Stomach smooth muscle (tissue), 2 donors: Measurements from ENCODE around the gene TRIM50.
"Not testable (repeated sequence)": the region's sequence is repeated elsewhere in the genome, so short reads cannot be mapped to it uniquely, and the experiment has no call there.

ENCODE experiments used
- H3K27ac ChIP-seq: one replicate; pipeline ENCODE4 v1.7.0; 2013; ENCODE audit warnings: mild to moderate bottlenecking, low read length, inconsistent platforms
- H3K27me3 ChIP-seq, 2 donors: one replicate each; pipeline ENCODE4 v1.7.0; 2013; ENCODE audit warnings: low read length in 2 of 2; ENCODE audit not compliant: insufficient read depth in 2 of 2, control insufficient read depth in 1 of 2
- H3K36me3 ChIP-seq, 2 donors: one replicate each; pipeline ENCODE4 v1.7.0; 2013; ENCODE audit warnings: low read length in 2 of 2; ENCODE audit not compliant: control insufficient read depth in 2 of 2, insufficient read depth in 2 of 2
- H3K4me1 ChIP-seq: one replicate; pipeline ENCODE4 v1.7.0; 2013; ENCODE audit warnings: low read length; ENCODE audit not compliant: control insufficient read depth, insufficient read depth
- H3K4me3 ChIP-seq, 2 donors: one replicate each; pipeline ENCODE4 v1.7.0; 2013; ENCODE audit warnings: low read length in 2 of 2
- H3K9ac ChIP-seq, 2 donors: one replicate each; pipeline ENCODE4 v1.7.0; 2013; ENCODE audit warnings: low read length in 2 of 2, mild to moderate bottlenecking in 1 of 2
- H3K9me3 ChIP-seq, 2 donors: one replicate each; pipeline ENCODE4 v1.7.0; 2013; ENCODE audit warnings: low read length in 2 of 2; ENCODE audit not compliant: control insufficient read depth in 2 of 2
- donor health status: healthy.
- donor health status: Pancreatic carcinoma.

TRIM50 gene

DNA sequence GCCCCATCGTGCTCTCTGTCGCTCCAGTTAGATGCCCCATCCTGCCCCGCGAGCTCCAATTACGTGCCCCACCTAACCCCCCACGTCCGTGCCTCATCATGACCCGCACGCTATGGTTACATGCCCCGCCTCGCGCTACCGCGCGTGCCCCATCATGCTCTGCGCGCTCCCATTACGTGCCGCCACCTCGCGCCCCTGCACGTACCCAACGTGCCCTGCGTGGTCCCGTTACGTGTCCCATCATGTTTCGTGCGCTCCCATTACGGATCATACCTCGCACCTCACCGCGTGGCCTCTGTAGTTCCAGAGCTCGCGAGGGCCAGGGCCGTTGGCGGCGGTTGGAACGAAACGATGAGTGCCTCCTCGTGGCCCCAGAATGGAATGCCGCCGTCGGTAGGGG, at the start of gene TRIM50, which contains the start of gene FKBP6:
Gene TRIM50, minus strand, starts transcription at position 161 of the 400 bp plus-strand sequence. CDS start 3,295 bp downstream, outside the sequence.
Gene FKBP6, plus strand, starts transcription at position 240 of the 400 bp plus-strand sequence. CDS start 268 bp downstream, outside the sequence.
- H3K4me3 ChIP-seq, H3K9me3 ChIP-seq, H3K9ac ChIP-seq, H3K36me3 ChIP-seq, H3K27ac ChIP-seq, H3K27me3 ChIP-seq, H3K4me1 ChIP-seq: not testable (repeated sequence)

GRCh38 chr7:73376671-73377412, 49.0 kb upstream of the TRIM50 start:
- no peak overlapping the region for H3K9ac ChIP-seq
- peaks cover 10 to 11% of the 10 kb centered on the region in 2 donors for H3K27me3 ChIP-seq
- H3K4me3 ChIP-seq: no peak overlapping the region
- H3K9me3 ChIP-seq: no peaks in the 10 kb centered on the region
- no peaks in the 10 kb centered on the region for H3K4me1 ChIP-seq
- no peak overlapping the region for H3K27ac ChIP-seq
- H3K36me3 ChIP-seq: no peaks in the 10 kb centered on the region

GRCh38 chr7:73376262-73376661, 48.4 kb upstream of the TRIM50 start:
- H3K27me3 ChIP-seq: peaks cover 10 to 11% of the 10 kb centered on the region in 2 donors
- H3K27ac ChIP-seq, H3K4me1 ChIP-seq, H3K4me3 ChIP-seq, H3K36me3 ChIP-seq, H3K9me3 ChIP-seq, H3K9ac ChIP-seq: not testable (repeated sequence)

DNA sequence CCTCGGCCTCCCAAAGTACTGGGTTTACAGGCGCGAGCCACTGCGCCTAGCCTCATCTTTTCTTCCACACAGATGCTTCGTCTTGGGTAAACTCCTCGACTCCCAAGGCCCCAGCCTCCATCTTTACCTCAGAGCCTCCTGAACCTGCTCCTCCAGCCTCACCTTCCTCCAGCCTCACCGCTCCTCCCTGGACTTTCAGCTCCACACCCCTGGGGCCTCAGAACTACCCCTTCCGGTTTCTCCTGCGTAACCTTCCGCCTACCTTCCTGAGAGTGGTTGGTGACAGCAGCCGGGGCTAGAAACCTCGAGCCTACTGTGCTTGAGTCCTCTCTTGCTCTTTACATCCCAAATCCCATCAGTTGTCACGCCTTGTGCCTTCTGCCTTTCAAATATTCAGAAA, 45.9 kb upstream of the TRIM50 start:
- no peaks in the 10 kb centered on the region for H3K9me3 ChIP-seq
- no peak overlapping the region for H3K4me3 ChIP-seq
- no peak overlapping the region for H3K27ac ChIP-seq
- H3K4me1 ChIP-seq: no peaks in the 10 kb centered on the region
- H3K36me3 ChIP-seq: no peaks in the 10 kb centered on the region
- peaks cover 10 to 11% of the 10 kb centered on the region in 2 donors for H3K27me3 ChIP-seq
- H3K9ac ChIP-seq: no peak overlapping the region

DNA sequence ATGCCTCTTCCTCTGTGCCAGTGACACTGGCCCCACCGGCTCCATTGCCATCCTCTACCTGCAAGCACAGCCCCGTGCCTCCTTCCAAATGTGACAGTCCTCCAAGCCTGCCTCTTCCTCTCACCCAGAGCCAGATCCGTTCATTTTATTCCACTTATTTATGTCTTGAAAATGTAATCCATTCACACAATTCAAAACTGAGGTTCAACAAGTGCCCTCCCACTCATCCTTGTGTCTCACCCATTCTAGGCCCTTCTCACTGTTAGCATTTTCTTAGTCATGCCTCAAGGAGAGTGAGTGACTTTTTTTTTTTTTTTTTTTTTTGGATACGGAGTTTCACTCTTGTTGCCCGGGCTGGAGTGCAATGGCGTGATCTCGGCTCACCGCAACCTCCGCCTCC, 41.7 kb upstream of the TRIM50 start:
- Histone ChIP-seq H3K4me3 (no peak overlapping the region), H3K9ac (no peak overlapping the region), H3K27ac (no peak overlapping the region), H3K36me3 (no peaks in the 10 kb centered on the region), H3K27me3 (no peaks in the 10 kb centered on the region), H3K9me3 (no peaks in the 10 kb centered on the region), H3K4me1 (no peaks in the 10 kb centered on the region)

DNA sequence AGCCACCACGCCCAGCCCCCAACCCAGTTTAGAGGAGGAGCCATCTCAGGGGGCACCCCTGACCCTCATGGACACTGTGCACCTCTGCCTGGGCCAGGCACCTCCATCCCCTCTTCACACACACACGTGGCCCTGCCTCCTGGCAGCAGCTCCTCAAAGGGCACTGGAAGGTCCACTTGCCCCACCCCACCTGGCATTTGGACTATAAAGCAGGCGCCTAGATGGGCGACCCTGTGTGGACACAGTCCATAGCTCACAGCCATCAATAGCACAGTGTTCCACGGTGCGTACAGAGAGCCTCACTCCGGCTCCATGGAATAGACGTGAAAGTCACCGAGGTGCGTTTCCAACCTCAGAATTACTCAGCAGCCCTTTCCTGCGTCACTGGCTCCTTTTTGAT, 41.1 kb upstream of the TRIM50 start:
- no peaks in the 10 kb centered on the region for H3K4me1 ChIP-seq
- H3K9ac ChIP-seq: no peak overlapping the region
- H3K4me3 ChIP-seq: no peak overlapping the region
- no peak overlapping the region for H3K27ac ChIP-seq
- H3K36me3 ChIP-seq: no peaks in the 10 kb centered on the region
- H3K27me3 ChIP-seq: no peaks in the 10 kb centered on the region
- H3K9me3 ChIP-seq: no peaks in the 10 kb centered on the region

DNA sequence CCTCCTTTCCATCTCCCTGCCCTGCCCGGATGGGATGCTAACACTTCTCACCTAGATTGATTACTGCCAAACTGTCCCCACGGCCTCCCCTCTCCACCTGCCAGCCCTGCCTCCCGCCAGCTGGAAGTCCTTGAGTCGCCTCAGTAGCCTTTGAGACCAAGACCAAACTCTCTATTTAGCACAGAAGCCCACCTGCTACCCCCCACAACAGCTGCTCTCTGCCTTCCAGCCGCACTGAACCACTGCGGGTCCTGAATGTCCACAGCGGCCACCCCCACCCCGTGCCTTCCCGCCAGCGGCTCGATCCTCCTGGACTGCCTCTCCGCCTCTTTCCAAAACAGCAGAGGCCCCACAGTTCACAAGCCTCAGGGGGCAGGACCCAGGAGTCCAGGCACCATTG, 39.1 kb upstream of the TRIM50 start:
- H3K4me1 ChIP-seq: no peaks in the 10 kb centered on the region
- H3K9ac ChIP-seq: no peak overlapping the region
- no peaks in the 10 kb centered on the region for H3K36me3 ChIP-seq

GRCh38 chr7:73366127-73366526, 38.2 kb upstream of the TRIM50 start:
- Histone ChIP-seq H3K27me3 (peaks cover 0 to 2% of the 10 kb centered on the region in 2 donors), H3K36me3 (no peaks in the 10 kb centered on the region), H3K4me3 (no peak overlapping the region), H3K9ac (no peak overlapping the region), H3K9me3 (no peaks in the 10 kb centered on the region), H3K27ac (no peak overlapping the region), H3K4me1 (no peaks in the 10 kb centered on the region)

More for the DNA sequence above, 39.1 kb upstream of the TRIM50 start:
- no peak overlapping the region for H3K4me3 ChIP-seq
- no peak overlapping the region for H3K27ac ChIP-seq
- H3K9me3 ChIP-seq: no peaks in the 10 kb centered on the region
- H3K27me3 ChIP-seq: peaks cover 0 to 2% of the 10 kb centered on the region in 2 donors

DNA sequence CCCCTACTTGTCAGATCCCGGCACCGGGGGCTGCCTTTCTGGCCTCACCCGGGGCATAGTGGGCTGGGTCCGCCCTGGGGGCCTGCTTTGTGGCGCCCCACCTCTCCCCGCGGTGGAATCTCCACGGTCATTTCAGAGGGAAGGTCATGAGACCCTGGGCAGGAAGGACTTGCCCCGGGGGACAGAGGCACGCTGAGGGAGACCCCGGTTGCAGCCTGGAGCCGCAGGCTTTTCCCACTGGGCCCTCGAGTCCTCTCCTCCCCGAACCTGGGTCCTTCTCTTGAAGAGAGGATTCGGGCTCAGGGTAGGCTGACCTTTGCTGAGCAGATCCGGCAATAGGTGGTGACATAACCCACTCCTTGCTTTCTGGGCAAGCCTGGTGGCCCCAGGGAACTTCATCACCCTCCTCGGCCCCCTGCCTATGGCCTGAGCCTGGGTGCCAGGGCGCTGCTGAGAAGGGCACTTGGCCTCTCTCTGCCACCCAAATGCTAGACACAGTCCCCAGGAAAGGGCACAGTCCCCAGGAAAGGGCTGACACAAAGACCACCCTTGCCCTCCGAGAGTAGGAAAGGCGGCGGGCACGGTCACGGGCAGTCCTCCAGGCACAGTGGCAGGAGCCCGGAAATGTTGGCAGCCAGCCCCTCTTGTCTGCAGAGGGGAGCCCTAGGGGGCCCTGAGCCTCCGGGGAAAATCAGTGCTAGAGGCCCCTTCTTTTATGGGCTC, 36.3 kb upstream of the TRIM50 start:
- H3K4me1 ChIP-seq: no peaks in the 10 kb centered on the region
- no peaks in the 10 kb centered on the region for H3K36me3 ChIP-seq
- H3K27ac ChIP-seq: no peak overlapping the region
- H3K9me3 ChIP-seq: no peaks in the 10 kb centered on the region
- no peak overlapping the region for H3K4me3 ChIP-seq
- H3K27me3 ChIP-seq: peaks cover 0 to 6% of the 10 kb centered on the region in 2 donors
- no peak overlapping the region for H3K9ac ChIP-seq

GRCh38 chr7:73363225-73364005, 35.5 kb upstream of the TRIM50 start:
- no peak overlapping the region for H3K4me3 ChIP-seq
- H3K27me3 ChIP-seq: peaks cover 0 to 6% of the 10 kb centered on the region in 2 donors
- no peaks in the 10 kb centered on the region for H3K9me3 ChIP-seq
- H3K9ac ChIP-seq: no peak overlapping the region
- no peaks in the 10 kb centered on the region for H3K36me3 ChIP-seq
- H3K27ac ChIP-seq: no peak overlapping the region
- no peaks in the 10 kb centered on the region for H3K4me1 ChIP-seq
